Kidney (tissue), 14 donors: ENCODE data around the gene EVI5L. TPM values are rescaled to one million over a fixed set of nuclear protein-coding genes. Genes with fewer than 3 reads are reported as not detected.
A peak's percentile ranks its signal among the peaks of the same experiment; 100 is the strongest.

ENCODE experiments used
- DNase-seq, 5 donors: peaks; one replicate each; pipeline ENCODE4 v3.0.0-alpha.2; 2013 to 2020
- FAIRE-seq: peaks from 2 replicates; lab custom pipeline; 2012; peaks lifted over from hg19 to GRCh38; lab: Jason Lieb, UNC
- H3K27ac ChIP-seq, 2 donors: one replicate each; pipeline ENCODE4 v1.7.0; 2013; ENCODE audit warnings: low read depth in 2 of 2, low read length in 2 of 2, inconsistent platforms in 1 of 2
- H3K27me3 ChIP-seq: one replicate; pipeline ENCODE4 v1.7.1; 2013; ENCODE audit warnings: low read length, inconsistent platforms; ENCODE audit not compliant: control insufficient read depth, insufficient read depth
- H3K36me3 ChIP-seq, 3 donors: one replicate each; pipeline versions ENCODE4 v1.7.0 to v1.7.1; 2013; ENCODE audit warnings: low read length in 3 of 3, control low read depth in 1 of 3, inconsistent platforms in 1 of 3; ENCODE audit not compliant: insufficient read depth in 3 of 3, control insufficient read depth in 2 of 3
- H3K4me1 ChIP-seq, 3 donors: one replicate each; pipeline versions ENCODE4 v1.7.0 to v1.7.1; 2013; ENCODE audit warnings: low read length in 3 of 3, inconsistent platforms in 1 of 3, low read depth in 1 of 3; ENCODE audit not compliant: control insufficient read depth in 2 of 3, insufficient read depth in 2 of 3
- H3K4me3 ChIP-seq, 3 donors: one replicate each; pipeline versions ENCODE4 v1.7.0 to v1.8.1; 2013; ENCODE audit warnings: low read length in 3 of 3, control low read depth in 1 of 3, inconsistent platforms in 1 of 3
- H3K9ac ChIP-seq, 3 donors: one replicate each; pipeline versions ENCODE4 v1.7.0 to v1.7.1; 2013; ENCODE audit warnings: low read length in 3 of 3, control low read depth in 1 of 3, inconsistent platforms in 1 of 3
- H3K9me3 ChIP-seq, 3 donors: one replicate each; pipeline versions ENCODE4 v1.7.0 to v1.7.1; 2013; ENCODE audit warnings: low read length in 3 of 3, control low read depth in 1 of 3, inconsistent platforms in 1 of 3; ENCODE audit not compliant: control insufficient read depth in 2 of 3, insufficient read depth in 1 of 3
- CTCF ChIP-seq: IDR thresholded peaks from 3 replicates; pipeline ENCODE4 v1.5.1; 2012; ENCODE audit warnings: mild to moderate bottlenecking, moderate library complexity, borderline replicate concordance; ENCODE audit not compliant: insufficient read depth; ENCODE audit errors: extremely low read depth
- intact Hi-C: fragments of 100-400 bp; cut with DNase I; formaldehyde crosslinking; loops from one replicate; pipeline ENCODE4 v1.11.1; 2022
- polyA plus RNA-seq: library from polyadenylated mRNA; stranded (reverse); fragments of 350-450 nt; fragmentation: Illumina TruSeq; extraction: RNeasy Lipid Tissue Mini Kit (QIAGEN cat#74804); gene quantifications from one replicate; pipeline ENCODE4 v1.2.3, GENCODE V29; 2014; ENCODE audit warnings: low read depth, low replicate concordance; ENCODE audit not compliant: insufficient read depth
- total RNA-seq: library from RNA; stranded (reverse); fragmentation: NEBNext Ultra II Directional; extraction: Animal tissue kit (Norgen Biotek cat#: 25700); gene quantifications from one replicate; pipeline ENCODE4 v1.2.1, GENCODE V29; 2021
- donor health status: control.
- donor health status: control.
- donor health status: control.
- donor health status: control.
- donor health status: control.
- donor health status: DM: yes; HTN: yes; CAD: no.
- donor health status: Normal renal cell carcinoma (clear cell type).

The EVI5L gene
- total and polyA plus RNA-seq, 2 donors from 2014 or later = 14.5 to 15.9 TPM

GRCh38 chr19:7897292-7897691 is 67.3 kb downstream of the EVI5L start:
- Histone ChIP-seq H3K9me3 (no peaks in the 10 kb centered on the region), H3K4me1 (no peaks in the 10 kb centered on the region), H3K36me3 (no peaks in the 10 kb centered on the region), H3K27me3 (no peaks in the 10 kb centered on the region), H3K27ac (no peak overlapping the region), H3K9ac (no peak overlapping the region), H3K4me3 (no peak overlapping the region)
- no peak for FAIRE-seq
- DNase-seq = no peak
- intact Hi-C loops = no loop called here
- no peak for TF ChIP-seq CTCF

GRCh38 chr19:7898967-7899366 is 68.9 kb downstream of the EVI5L start:
- Histone ChIP-seq H3K9ac (no peak overlapping the region), H3K27me3 (no peaks in the 10 kb centered on the region), H3K4me1 (peaks cover 0 to 6% (median 4%) of the 10 kb centered on the region in 3 donors), H3K9me3 (no peaks in the 10 kb centered on the region), H3K36me3 (no peaks in the 10 kb centered on the region), H3K27ac (no peak overlapping the region), H3K4me3 (no peak overlapping the region)
- no peak for TF ChIP-seq CTCF
- DNase-seq = no peak
- FAIRE-seq = no peak
- intact Hi-C loops = no loop called here

- DNase-seq (peak in 3 of 5 donors; percentile 10 to 77 (median 55)), FAIRE-seq (no peak)
- H3K9me3 ChIP-seq = no peaks in the 10 kb centered on the region
- intact Hi-C loops = no loop called here
- peaks cover 0 to 11% (median 7%) of the 10 kb centered on the region in 3 donors for H3K4me1 ChIP-seq
- TF ChIP-seq CTCF = no peak
- H3K4me3 ChIP-seq = no peak overlapping the region
- H3K27me3 ChIP-seq = no peaks in the 10 kb centered on the region
- H3K36me3 ChIP-seq = no peaks in the 10 kb centered on the region
- no peak overlapping the region for H3K9ac ChIP-seq
- no peak overlapping the region for H3K27ac ChIP-seq
Observed at GRCh38 chr19:7899751-7900378, 69.8 kb downstream of the EVI5L start.
